Measurements from ENCODE around the gene RTBDN. TPM values are rescaled to one million over a fixed set of nuclear protein-coding genes. Genes with fewer than 3 reads are reported as not detected.

Gene RTBDN
- total and polyA plus RNA-seq, 2 experiments from 2014 or later, result 4.1 to 4.6 TPM

- Mint-ChIP-seq H3K4me1 (peaks cover 21% of the 10 kb centered on the region), H3K4me3 (no peak overlapping the region), H3K9me3 (no peaks in the 10 kb centered on the region), H3K27ac (no peak overlapping the region), H3K27me3 (ENCODE audit: insufficient read depth, low read depth, poor library complexity) (peaks cover 13% of the 10 kb centered on the region), H3K36me3 (ENCODE audit: low read depth) (no peaks in the 10 kb centered on the region)
- H3K27me3 ChIP-seq (ENCODE audit: insufficient read depth), result no peaks in the 10 kb centered on the region
- no peak overlapping the region for H3K27ac ChIP-seq (ENCODE audit: low read depth)
- H3K79me2 ChIP-seq (replicated peaks; ENCODE audit: insufficient read depth), result no peaks in the 10 kb centered on the region
- H3K36me3 ChIP-seq (ENCODE audit: insufficient read depth), result no peaks in the 10 kb centered on the region
- no peak overlapping the region for H3K4me2 ChIP-seq
- DNase-seq (ENCODE audit: low spot score), result no peak
- TF ChIP-seq ZNF331 (CRISPR knock-in tag; IDR thresholded peaks at IDR 0.05; ENCODE audit: low read depth), result no peak
- no peak for TF ChIP-seq REST (IDR thresholded peaks at IDR 0.05; ENCODE audit: unreplicated experiment)
- TF ChIP-seq JUNB (IDR thresholded peaks at IDR 0.05; ENCODE audit: unreplicated experiment), result no peak
- no peak for TF ChIP-seq ZNF462 (CRISPR knock-in tag; IDR thresholded peaks at IDR 0.05)
- TF ChIP-seq NANOG (IDR thresholded peaks at IDR 0.05; ENCODE audit: borderline replicate concordance), result no peak
- no peak for TF ChIP-seq EZH2 (IDR thresholded peaks at IDR 0.05; ENCODE audit: low read depth, unreplicated experiment)
- no peak for TF ChIP-seq CREB1 (CRISPR knock-in tag; IDR thresholded peaks at IDR 0.05; ENCODE audit: low read depth)
- no peak for TF ChIP-seq POLR2AphosphoS5 (IDR thresholded peaks at IDR 0.05; ENCODE audit: low read depth)
- TF ChIP-seq ETS1 (IDR thresholded peaks at IDR 0.05), result no peak
- no peak for TF ChIP-seq ZNF114 (CRISPR knock-in tag; IDR thresholded peaks at IDR 0.05)
- no peak for TF ChIP-seq CTCF (conservative IDR thresholded peaks at IDR 0.05; ENCODE audit: low read depth in 2 of 2)
- no peak for TF ChIP-seq EZH2phosphoT487 (IDR thresholded peaks at IDR 0.05; ENCODE audit: unreplicated experiment)
- TF ChIP-seq STAT1 (IDR thresholded peaks at IDR 0.05; ENCODE audit: unreplicated experiment), result no peak
- no peaks in the 10 kb centered on the region for H4K20me1 ChIP-seq (replicated peaks; ENCODE audit: insufficient read depth)
- ATAC-seq, result no peak
- no peak overlapping the region for H2AFZ ChIP-seq
- H3K9me2 ChIP-seq (ENCODE audit: insufficient read depth), result no peaks in the 10 kb centered on the region
- peaks cover 30% of the 10 kb centered on the region for H3K4me1 ChIP-seq (ENCODE audit: insufficient read depth)
- H3F3A ChIP-seq (replicated peaks; ENCODE audit: low read depth), result peaks cover 30% of the 10 kb centered on the region
- H3K4me3 ChIP-seq, result no peak overlapping the region
These were observed 49.9 kb downstream of the RTBDN start for GRCh38 chr19:12784394-12784870.

All from GM23338 (cell line).